GM12891 (cell line): ENCODE results near the gene ROCK2.

Source experiments
- POLR2A ChIP-seq: IDR thresholded peaks from 2 replicates; pipeline ENCODE4 v1.6.1; 2011; ENCODE audit warnings: low read depth, low read length, control low read depth
- POLR2AphosphoS5 ChIP-seq: IDR thresholded peaks from 2 replicates; pipeline ENCODE4 v1.6.1; 2011; ENCODE audit warnings: low read depth, low read length, control low read depth
- TAF1 ChIP-seq: IDR thresholded peaks from 2 replicates; pipeline ENCODE4 v1.6.1; 2011; ENCODE audit warnings: low read depth, low read length, control low read depth

DNA sequence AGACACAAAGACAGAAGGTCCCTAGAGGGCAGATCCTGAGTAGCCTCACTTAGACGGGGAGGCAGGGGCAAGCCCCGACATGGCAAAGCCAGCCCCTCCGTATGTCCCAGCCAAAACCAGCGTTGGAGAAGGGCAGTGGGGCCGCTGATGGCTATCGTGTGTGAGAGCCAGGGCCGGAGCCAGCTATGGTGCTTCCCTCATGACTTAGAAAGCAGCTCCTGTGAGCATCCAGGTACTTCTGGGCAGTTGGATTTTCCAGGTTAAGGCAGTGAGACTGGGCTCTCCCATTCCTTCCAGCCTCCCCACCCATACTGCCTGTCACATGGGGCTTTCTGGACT is 31.2 kb upstream of the ROCK2 start:
- TF ChIP-seq TAF1 (no peak), POLR2A (no peak), POLR2AphosphoS5 (no peak)
